Neuronal stem cell (in vitro differentiated cells): Measurements from ENCODE around the gene GRAP2.
A peak's percentile ranks its signal among the peaks of the same experiment; 100 is the strongest.
"Not testable (repeated sequence)": the region's sequence is repeated elsewhere in the genome, so short reads cannot be mapped to it uniquely, and the experiment has no call there.

Source experiments
- DNase-seq: peaks from one replicate; pipeline ENCODE4 v3.0.0-alpha.2; 2013; ENCODE audit warnings: low spot score
- H2AFZ ChIP-seq: one replicate; pipeline ENCODE4 v1.6.1; 2013; ENCODE audit warnings: mild to moderate bottlenecking, low read length, inconsistent platforms
- H2AK5ac ChIP-seq: 2 replicates; pipeline ENCODE4 v1.6.1; 2013; ENCODE audit warnings: low read depth, mild to moderate bottlenecking, inconsistent platforms, low read length, moderate library complexity, mixed read lengths
- H2BK120ac ChIP-seq: 2 replicates; pipeline ENCODE4 v1.6.1; 2013; ENCODE audit warnings: low read depth, mild to moderate bottlenecking, inconsistent platforms, low read length, moderate library complexity, mixed read lengths
- H2BK12ac ChIP-seq: one replicate; pipeline ENCODE4 v1.6.1; 2013; ENCODE audit warnings: low read length, inconsistent platforms
- H2BK15ac ChIP-seq: 2 replicates; pipeline ENCODE4 v1.6.1; 2013; ENCODE audit warnings: mild to moderate bottlenecking, low read length, inconsistent platforms, mixed read lengths
- H2BK5ac ChIP-seq: one replicate; pipeline ENCODE4 v1.6.1; 2013; ENCODE audit warnings: inconsistent platforms, mild to moderate bottlenecking, low read length, moderate library complexity
- H3K14ac ChIP-seq: one replicate; pipeline ENCODE4 v1.6.1; 2013; ENCODE audit warnings: low read length, inconsistent platforms
- H3K18ac ChIP-seq: 2 replicates; pipeline ENCODE4 v1.6.1; 2013; ENCODE audit warnings: low read length, inconsistent platforms
- H3K23ac ChIP-seq: 2 replicates; pipeline ENCODE4 v1.6.1; 2013; ENCODE audit warnings: low read depth, mild to moderate bottlenecking, mixed read lengths, low read length, inconsistent platforms; ENCODE audit not compliant: poor library complexity
- H3K27ac ChIP-seq: replicated peaks from 3 replicates; pipeline ENCODE4 v1.5.1; 2013; ENCODE audit warnings: low read length, inconsistent platforms
- H3K27me3 ChIP-seq, 3 experiments: 2 replicates each; pipeline ENCODE4 v1.6.1; 2013; ENCODE audit warnings: low read length in 3 of 3, mild to moderate bottlenecking in 2 of 3, inconsistent platforms in 1 of 3, low read depth in 1 of 3, mixed read lengths in 1 of 3, moderate library complexity in 1 of 3; ENCODE audit not compliant: control insufficient read depth in 3 of 3, insufficient read depth in 3 of 3
- H3K36me3 ChIP-seq, 2 donors: replicated peaks in 1 of 2; 2 replicates each; pipeline ENCODE4 v1.6.1; 2013; ENCODE audit warnings: low read length in 2 of 2; ENCODE audit not compliant: control insufficient read depth in 2 of 2, insufficient read depth in 2 of 2
- H3K4ac ChIP-seq: 2 replicates; pipeline ENCODE4 v1.6.1; 2013; ENCODE audit warnings: inconsistent platforms, mild to moderate bottlenecking, low read length, moderate library complexity
- H3K4me1 ChIP-seq, 2 donors: 1 replicate in 1 of 2; 2 replicates in 1 of 2; pipeline ENCODE4 v1.6.1; 2013; ENCODE audit warnings: low read length in 2 of 2, low read depth in 1 of 2; ENCODE audit not compliant: control insufficient read depth in 2 of 2, insufficient read depth in 1 of 2
- H3K4me2 ChIP-seq: one replicate; pipeline ENCODE4 v1.6.1; 2013; ENCODE audit warnings: mild to moderate bottlenecking, low read length, inconsistent platforms; ENCODE audit not compliant: insufficient read depth, poor library complexity, severe bottlenecking
- H3K4me3 ChIP-seq, 2 donors: 2 replicates each; pipeline ENCODE4 v1.5.1; 2013; ENCODE audit warnings: low read length in 2 of 2, mild to moderate bottlenecking in 2 of 2, inconsistent platforms in 1 of 2, moderate library complexity in 1 of 2
- H3K79me1 ChIP-seq: one replicate; pipeline ENCODE4 v1.6.1; 2013; ENCODE audit warnings: low read depth, mild to moderate bottlenecking, inconsistent platforms, low read length, moderate library complexity
- H3K9ac ChIP-seq: one replicate; pipeline ENCODE4 v1.6.1; 2013; ENCODE audit warnings: mild to moderate bottlenecking, low read depth, low read length, inconsistent platforms; ENCODE audit not compliant: poor library complexity
- H3K9me3 ChIP-seq, 2 donors: replicated peaks in 1 of 2; 2 replicates each; pipeline versions ENCODE3 to v1.6.1; 2013; ENCODE audit warnings: low read length in 2 of 2, mild to moderate bottlenecking in 2 of 2, inconsistent platforms in 1 of 2, low read depth in 1 of 2, mixed read lengths in 1 of 2, moderate library complexity in 1 of 2; ENCODE audit not compliant: control insufficient read depth in 2 of 2, insufficient read depth in 1 of 2
- H4K8ac ChIP-seq: one replicate; pipeline ENCODE4 v1.6.1; 2013; ENCODE audit warnings: low read depth, mild to moderate bottlenecking, inconsistent platforms, low read length, moderate library complexity
- H4K91ac ChIP-seq: one replicate; pipeline ENCODE4 v1.6.1; 2013; ENCODE audit warnings: low read length, low read depth, mild to moderate bottlenecking, inconsistent platforms; ENCODE audit not compliant: poor library complexity
- WGBS, 2 donors: extraction: QIAGEN DNeasy Blood & Tissue Kit; methylation state at CpG; one replicate each; pipeline ENCODE4 v1.1.7; 2013; ENCODE audit warnings: missing lambda C conversion rate in 2 of 2, mixed read lengths in 1 of 2; ENCODE audit not compliant: insufficient read length in 2 of 2, insufficient replicate concordance in 1 of 2; ENCODE audit errors: extremely low coverage in 2 of 2; 5-methylcytosine and 5-hydroxymethylcytosine counted together

GRAP2 gene

GRCh38 chr22:39992894-39993293 lies 92.0 kb downstream of the GRAP2 start:
- H2BK5ac ChIP-seq, H3K18ac ChIP-seq, H3K36me3 ChIP-seq, H3K23ac ChIP-seq, H2AFZ ChIP-seq, H4K91ac ChIP-seq, H3K9me3 ChIP-seq, H2BK120ac ChIP-seq, H2AK5ac ChIP-seq, H3K79me1 ChIP-seq, H3K9ac ChIP-seq, H3K4me3 ChIP-seq, H3K4me2 ChIP-seq, H3K14ac ChIP-seq, H3K4ac ChIP-seq, H2BK15ac ChIP-seq, H3K27ac ChIP-seq, H4K8ac ChIP-seq, H2BK12ac ChIP-seq, DNase-seq: not testable (repeated sequence)
- Histone ChIP-seq H3K4me1 (peaks cover 8 to 14% of the 10 kb centered on the region in 2 donors), H3K27me3 (peaks cover 10 to 80% (median 36%) of the 10 kb centered on the region in 3 experiments)
- no CpG with 5 or more reads among the region's 7 CpGs for WGBS, 2 donors

GRCh38 chr22:39994041-39994565 lies 93.2 kb downstream of the GRAP2 start:
- Histone ChIP-seq H3K36me3 (no peaks in the 10 kb centered on the region), H2AFZ (no peak overlapping the region), H3K23ac (no peak overlapping the region), H2BK12ac (no peak overlapping the region), H3K27ac (no peak overlapping the region), H2BK5ac (no peak overlapping the region), H4K91ac (no peak overlapping the region), H3K79me1 (no peaks in the 10 kb centered on the region), H2BK15ac (no peak overlapping the region), H3K4me2 (no peak overlapping the region), H3K4ac (no peak overlapping the region), H3K18ac (peak overlapping the region; percentile 89), H3K4me1 (peaks cover 20 to 24% of the 10 kb centered on the region in 2 donors), H2BK120ac (no peak overlapping the region), H3K27me3 (peaks cover 10 to 76% (median 36%) of the 10 kb centered on the region in 3 experiments), H2AK5ac (peak overlapping the region; percentile 49), H3K9me3 (peaks cover 0 to 2% of the 10 kb centered on the region in 2 donors), H3K14ac (no peak overlapping the region), H3K9ac (no peak overlapping the region), H3K4me3 (peak overlapping the region in 1 of 2 donors; percentile 24), H4K8ac (no peak overlapping the region)
- no peak for DNase-seq
- no CpG with 5 or more reads among the region's 20 CpGs for WGBS, 2 donors

GRCh38 chr22:39994566-39995392 lies 93.9 kb downstream of the GRAP2 start, which contains the start of gene FAM83F:
FAM83F (plus strand) TSS chr22:39994954; CDS start chr22:39995043, 89 bp downstream.
- peak within 1 kb of the TSS; percentile 35 for H3K4me2 ChIP-seq
- H2AFZ ChIP-seq = no peak within 1 kb of the TSS
- peaks cover 25 to 31% of the 10 kb centered on the region in 2 donors for H3K4me1 ChIP-seq
- H2BK120ac ChIP-seq = no peak within 1 kb of the TSS
- H3K9ac ChIP-seq = no peak within 1 kb of the TSS
- H3K4ac ChIP-seq = no peak within 1 kb of the TSS
- H2BK15ac ChIP-seq = peak within 1 kb of the TSS; percentile 51
- no CpG with 5 or more reads among the region's 115 CpGs for WGBS, 2 donors
- DNase-seq = no peak
- H3K9me3 ChIP-seq = peaks cover 0 to 2% of the 10 kb centered on the region in 2 donors
- H3K23ac ChIP-seq = peak within 1 kb of the TSS; percentile 47
- H4K91ac ChIP-seq = peak within 1 kb of the TSS; percentile 7
- H2BK5ac ChIP-seq = peak within 1 kb of the TSS; percentile 45
- H3K14ac ChIP-seq = peak within 1 kb of the TSS; percentile 27
- peak within 1 kb of the TSS; percentile 89 for H3K18ac ChIP-seq
- H2AK5ac ChIP-seq = peak within 1 kb of the TSS; percentile 82
- H3K27me3 ChIP-seq = peaks cover 10 to 73% (median 36%) of the 10 kb centered on the region in 3 experiments
- H3K27ac ChIP-seq = no peak within 1 kb of the TSS
- H2BK12ac ChIP-seq = no peak within 1 kb of the TSS
- no peaks in the 10 kb centered on the region for H3K36me3 ChIP-seq
- H3K79me1 ChIP-seq = no peaks in the 10 kb centered on the region
- H4K8ac ChIP-seq = no peak within 1 kb of the TSS
- peak within 1 kb of the TSS in 1 of 2 donors; percentile 24 for H3K4me3 ChIP-seq
